Prostate gland (tissue), 2 donors: Measurements from ENCODE around the gene SPTAN1.
"Not testable (repeated sequence)": the region's sequence is repeated elsewhere in the genome, so short reads cannot be mapped to it uniquely, and the experiment has no call there.

ENCODE experiments used
- POLR2A ChIP-seq: fragments of 450-650 bp; IDR thresholded peaks from one replicate; pipeline ENCODE4 v1.6.1; 2016; ENCODE audit warnings: antibody characterized with exemption, mild to moderate bottlenecking
- TF ChIP-seq, protein P1 (sequence below), 4 experiments: fragments of 200-600 bp in 2 of 4; fragments of 450-650 bp in 2 of 4; sonication (generic) in 2 of 4; IDR thresholded peaks; 1 replicate in 3 of 4; 2 replicates in 1 of 4; pipeline ENCODE4 v1.5.1; 2016 to 2019; ENCODE audit warnings: antibody characterized with exemption in 4 of 4, mild to moderate bottlenecking in 2 of 4, moderate library complexity in 2 of 4

DNA sequence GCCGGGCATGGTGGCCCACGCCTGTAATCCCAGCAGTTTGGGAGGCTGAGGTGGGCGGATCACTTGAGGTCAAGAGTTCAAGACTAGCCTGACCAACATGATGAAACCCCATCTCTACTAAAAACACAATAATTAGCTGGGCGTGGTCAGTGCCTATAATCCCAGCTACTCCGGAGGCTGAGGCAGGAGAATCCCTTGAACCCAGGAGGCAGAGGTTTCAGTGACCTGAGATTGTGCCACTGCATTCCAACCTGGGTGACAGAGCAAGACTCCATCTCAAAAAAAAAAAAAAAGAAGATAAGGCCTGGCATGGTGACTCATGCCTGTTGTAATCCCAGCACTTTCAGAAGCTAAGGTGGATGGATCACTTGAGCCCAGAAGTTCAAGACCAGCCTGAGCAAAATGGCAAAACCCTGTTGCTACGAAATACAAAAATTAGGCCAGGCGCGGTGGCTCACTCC lies 114.1 kb downstream of the SPTAN1 start:
- TF ChIP-seq, protein P1, sequence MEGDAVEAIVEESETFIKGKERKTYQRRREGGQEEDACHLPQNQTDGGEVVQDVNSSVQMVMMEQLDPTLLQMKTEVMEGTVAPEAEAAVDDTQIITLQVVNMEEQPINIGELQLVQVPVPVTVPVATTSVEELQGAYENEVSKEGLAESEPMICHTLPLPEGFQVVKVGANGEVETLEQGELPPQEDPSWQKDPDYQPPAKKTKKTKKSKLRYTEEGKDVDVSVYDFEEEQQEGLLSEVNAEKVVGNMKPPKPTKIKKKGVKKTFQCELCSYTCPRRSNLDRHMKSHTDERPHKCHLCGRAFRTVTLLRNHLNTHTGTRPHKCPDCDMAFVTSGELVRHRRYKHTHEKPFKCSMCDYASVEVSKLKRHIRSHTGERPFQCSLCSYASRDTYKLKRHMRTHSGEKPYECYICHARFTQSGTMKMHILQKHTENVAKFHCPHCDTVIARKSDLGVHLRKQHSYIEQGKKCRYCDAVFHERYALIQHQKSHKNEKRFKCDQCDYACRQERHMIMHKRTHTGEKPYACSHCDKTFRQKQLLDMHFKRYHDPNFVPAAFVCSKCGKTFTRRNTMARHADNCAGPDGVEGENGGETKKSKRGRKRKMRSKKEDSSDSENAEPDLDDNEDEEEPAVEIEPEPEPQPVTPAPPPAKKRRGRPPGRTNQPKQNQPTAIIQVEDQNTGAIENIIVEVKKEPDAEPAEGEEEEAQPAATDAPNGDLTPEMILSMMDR (IDR thresholded peaks at IDR 0.05) = not testable (repeated sequence)
- not testable (repeated sequence) for TF ChIP-seq POLR2A
